ENCODE results near the gene SEC16A.

The SEC16A gene

DNA sequence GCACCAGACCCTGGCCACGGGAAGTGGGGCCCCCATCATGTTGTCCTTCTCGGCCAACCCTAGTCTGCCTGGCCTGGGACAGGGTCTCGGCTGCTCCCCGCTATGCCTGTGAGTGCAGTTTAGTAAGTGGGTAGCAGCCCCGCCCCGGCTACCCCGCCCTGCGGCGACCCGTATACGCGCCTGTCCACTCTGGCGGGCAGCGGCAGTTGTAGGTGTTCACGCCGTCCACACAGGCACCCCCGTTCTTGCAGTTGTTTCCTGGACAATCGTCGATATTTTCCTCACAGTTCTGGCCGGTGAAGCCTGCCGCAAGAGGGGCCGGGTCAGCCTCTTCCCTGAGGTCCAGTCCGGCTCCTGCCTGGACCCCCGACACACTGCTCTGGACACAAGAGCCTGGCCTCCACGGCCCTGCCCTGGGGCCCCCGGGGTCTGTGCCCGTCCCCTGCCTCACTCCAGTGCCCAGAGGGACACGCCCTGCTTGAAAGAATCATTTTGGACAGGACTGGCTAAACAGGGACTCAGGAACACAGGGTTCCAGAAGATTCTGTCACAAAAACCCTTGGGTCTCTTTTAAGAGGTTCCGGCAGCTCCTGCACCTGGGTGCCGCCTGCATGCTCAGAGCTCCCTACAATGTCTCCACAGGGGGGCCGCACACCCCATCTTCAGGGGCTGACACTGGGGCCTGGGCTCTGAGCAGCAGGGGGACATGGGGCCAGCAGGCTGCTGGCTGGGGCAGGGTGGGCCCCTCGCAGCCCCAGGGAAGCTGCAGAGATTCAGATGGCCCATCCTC, 36.6 kb upstream of the SEC16A start:
- DNase-seq: no peak

DNA sequence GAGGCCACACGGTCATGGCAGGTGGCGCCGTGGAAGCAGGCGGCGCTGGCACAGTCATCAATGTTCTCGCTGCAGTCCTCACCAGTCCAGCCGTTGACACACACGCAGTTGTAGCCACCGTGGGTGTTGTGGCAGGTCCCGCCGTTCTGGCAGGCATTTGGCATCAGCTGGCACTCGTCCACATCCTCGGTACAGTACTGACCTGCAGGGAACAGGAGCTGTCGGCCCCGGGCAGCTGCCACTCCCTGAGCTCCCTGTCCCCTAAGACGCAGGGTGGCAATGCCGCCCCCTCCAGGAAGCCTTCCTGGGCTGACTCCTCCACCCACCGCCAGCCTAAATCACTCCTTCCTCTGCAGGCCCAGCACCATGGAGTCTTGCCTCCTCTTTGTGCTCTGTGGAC, 35.8 kb upstream of the SEC16A start:
- DNase-seq: no peak

DNA sequence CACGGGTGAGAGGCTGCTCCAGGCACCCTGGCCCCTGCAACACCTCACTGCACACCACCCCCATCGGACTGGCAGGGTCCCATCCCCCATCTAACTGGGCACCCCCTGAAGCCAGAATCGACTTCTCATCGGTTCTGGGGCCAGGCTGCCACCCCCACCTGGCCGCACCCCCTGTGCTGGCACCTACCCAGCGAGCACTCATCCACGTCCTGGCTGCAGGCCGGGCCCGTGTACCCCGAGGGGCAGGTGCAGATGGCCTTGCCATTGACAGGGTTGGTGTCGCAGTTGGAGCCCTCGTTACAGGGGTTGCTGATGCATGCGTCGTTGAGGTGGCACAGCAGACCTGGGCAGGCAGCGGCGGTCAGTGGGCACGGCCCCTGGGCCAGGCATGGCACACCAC, 35.1 kb upstream of the SEC16A start:
- no peak for DNase-seq

DNA sequence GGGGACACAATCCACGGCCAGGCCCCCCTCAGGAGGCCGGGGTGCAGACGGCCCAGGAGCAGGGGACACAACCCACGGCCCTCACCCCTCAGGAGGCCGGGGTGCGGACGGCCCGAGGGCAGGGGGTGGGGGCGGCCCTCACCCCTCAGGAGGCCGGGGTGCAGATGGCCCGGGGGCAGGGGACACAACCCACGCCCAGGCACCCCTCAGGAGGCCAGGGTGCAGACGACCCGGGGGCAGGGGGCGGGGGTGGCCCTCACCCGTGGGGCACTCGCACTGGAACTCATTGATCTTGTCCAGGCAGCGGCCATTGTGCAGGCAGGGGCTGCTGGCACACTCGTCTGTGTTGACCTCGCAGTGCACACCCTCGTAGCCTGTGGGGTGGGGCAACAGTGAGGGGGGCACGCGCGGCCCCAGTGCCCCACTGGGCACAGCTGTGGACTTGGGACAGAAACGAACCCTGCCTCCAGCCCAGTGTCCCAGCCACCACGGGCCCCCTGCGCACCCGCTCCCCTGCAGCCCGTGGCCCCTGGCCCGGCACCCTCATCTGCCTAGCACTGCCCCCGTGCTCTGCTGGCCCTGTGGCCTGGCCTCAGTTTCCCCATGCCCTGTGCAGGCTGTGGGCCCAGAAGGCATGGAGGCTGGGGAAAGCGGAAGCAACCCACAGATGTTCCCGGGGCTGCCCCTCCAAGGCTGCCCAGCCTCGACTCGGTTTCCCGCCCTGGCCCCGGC, 34.3 kb upstream of the SEC16A start:
- no peak for DNase-seq

DNA sequence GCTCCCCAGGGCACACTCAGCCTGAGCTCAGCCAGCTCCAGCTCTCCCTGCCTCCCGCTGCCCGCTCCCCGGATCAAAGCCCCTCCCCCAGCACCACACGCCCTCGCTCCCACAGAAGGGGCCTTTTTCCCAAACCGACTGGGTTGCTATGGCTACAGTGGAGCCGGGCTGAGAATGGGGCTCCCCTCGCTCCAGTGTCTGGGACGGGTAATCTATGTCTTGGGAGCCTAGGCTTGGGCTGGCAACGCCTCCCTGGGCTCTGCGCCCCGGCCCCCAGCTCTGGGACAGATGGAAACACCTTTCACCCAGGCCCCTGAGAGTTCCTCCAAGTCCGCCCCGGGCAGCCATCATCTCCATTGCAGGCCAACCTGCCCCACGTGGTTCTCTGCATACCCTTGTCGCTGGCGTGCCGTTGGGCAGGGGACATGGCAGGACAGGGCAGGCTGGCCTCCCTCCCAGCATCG, 33.4 kb upstream of the SEC16A start:
- no peak for DNase-seq

DNA sequence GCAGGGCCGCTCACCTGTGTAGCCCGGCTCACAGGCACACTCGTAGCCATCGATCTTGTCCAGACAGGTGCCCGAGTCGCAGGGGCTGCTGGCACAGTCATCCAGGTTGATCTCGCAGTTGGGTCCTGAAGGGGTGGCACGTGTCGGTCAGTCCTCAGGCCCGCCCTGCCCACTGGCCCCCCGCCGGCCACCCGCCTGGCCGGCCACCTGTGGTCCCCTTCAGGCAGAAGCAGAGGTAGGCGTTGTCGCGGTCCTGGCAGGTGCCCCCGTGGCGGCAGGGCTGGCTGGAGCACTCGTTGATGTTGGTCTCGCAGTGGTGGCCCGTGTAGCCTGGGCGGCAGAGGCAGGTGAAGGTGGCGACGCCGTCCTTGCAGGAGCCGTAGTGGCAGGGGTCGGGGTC, 32.4 kb upstream of the SEC16A start:
- DNase-seq: no peak

DNA sequence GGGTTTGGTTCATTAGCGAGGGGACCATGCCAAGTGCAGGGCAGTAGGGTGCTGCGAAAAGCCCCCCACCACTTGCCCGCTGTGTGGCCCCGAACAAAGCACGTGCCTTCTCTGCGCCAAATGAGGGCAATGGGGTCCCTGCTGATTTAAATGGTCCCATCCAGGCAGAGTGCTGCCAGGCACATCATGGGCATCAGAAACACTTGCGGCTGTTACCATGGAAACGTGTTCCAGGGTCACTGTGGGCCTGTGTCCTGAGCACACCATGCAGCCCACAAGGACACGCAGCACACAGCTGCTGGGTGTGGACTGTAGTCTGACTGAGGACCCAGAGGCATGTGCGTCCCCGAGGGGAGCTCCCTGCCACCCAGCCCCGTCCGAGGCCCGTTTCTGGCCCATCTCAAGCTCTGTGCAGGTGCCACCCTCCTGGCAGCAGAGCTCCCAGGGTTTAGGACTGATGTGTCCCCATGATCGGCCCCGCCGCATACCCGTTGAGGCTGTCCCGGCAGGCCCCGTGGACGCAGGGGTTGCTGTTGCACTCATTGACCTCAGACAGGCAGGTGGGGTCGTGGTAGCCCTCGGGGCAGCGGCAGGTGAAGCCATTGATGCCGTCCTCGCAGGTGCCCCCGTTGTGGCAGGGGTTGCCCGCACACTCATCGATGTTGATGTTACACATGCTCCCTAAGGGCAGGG, 31.3 kb upstream of the SEC16A start:
- no peak for DNase-seq

DNA sequence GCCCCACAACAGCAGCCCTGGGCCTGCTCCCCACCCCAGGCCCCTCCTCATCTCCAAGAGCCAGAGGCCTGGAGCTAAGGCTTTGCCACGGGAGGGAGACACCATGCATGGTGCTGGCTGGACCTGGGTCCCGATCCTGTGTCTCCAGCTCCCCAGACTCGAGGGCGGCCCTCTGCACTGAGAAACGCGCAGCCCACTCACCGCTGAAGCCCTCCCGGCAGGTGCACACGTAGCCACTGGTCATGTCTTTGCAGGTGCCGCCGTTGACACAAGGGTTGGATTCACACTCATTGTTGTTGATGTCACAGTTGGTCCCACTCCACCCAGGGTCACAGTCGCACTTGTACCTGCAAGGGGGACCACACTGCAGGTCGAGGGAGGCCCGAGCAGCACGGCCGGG, 30.4 kb upstream of the SEC16A start:
- DNase-seq: no peak

DNA sequence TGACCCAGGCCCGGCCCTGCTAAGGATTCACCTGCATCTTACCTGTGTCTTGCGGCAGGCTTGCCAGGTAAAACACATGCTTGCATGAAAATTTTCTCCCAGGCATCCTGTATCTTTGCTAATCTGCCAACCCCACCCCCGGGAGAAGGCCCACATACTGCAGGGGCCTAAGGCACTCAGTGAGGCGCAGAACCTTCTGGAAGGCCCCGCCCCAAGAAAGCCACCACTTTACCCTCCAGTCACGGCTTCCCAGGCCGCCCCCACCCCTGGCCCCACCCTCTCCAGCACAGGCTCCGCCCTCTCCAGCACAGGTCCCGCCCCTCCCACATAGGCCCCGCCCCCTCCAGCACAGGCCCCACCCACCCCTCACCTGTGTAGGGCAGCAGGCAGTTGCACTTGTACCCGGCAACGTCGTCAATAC, 29.8 kb upstream of the SEC16A start:
- no peak for DNase-seq

DNA sequence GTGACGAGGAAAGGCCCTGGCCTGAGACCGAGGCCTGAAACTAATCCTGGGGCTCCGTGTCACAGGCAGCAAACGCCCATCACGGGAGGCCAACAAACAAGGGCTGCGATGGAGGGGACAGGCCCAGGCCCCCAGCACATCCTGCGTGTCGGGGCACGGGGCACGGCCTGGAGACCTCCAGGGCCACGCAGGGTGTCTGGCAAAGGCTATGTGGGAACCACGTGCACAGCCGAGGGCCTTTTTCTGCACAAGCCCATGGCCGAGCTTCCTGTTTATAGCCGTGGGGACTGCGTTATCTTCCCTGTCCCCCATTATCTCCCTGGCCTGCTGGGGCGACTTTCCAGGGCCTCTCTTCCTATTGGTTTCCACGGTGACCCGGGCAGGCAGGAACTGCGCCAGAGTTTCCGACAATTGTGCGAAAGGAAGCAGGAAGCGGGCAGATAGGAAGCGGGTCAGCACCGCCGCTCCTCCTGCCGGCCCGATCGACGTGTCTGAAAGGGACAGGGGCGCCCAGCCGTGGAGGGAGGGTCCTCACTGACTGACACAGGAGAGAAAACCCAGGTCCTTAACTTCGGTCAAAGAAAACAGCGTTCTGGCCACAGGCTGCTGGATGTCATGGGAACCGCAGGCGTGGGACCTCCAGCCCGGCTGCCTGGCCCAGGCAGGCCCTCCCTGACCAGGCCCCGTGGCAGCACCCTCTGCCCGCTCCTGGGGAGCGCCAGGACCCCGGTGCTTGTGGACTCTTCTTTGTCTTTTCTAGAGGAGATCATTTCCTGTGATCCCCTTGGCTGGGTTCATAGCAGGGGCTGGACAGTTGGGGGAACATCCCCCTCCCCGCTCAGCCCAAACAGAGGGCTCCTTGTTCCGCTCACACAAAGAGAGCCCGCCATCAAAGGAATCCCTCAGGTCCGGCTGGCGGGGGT, 29.1 kb upstream of the SEC16A start:
- no peak for DNase-seq

DNA sequence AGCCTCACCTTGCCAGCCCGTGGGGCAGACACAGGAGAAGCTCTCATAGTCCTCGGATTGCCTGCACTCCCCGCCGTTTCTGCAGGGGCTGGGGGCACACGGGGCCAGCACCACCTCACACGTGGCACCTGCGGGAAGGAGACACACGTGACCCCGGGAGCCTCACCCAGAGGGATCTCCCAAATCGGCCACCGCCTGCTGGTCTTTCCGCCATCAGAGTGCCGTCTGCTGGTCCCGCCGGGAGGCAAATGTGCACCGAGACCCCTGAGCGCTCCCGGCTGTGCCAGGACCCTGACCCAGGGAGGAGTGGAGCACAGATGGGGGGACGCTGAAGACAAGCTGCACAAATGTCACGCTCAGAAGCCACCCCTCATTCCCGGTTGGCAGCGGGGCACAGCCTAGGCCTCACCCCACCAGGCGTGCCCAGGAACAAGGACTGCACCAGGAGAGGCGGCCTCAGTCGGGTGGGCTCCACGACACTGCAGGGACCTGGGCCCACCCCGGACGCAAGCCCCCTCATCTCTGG, 28.4 kb upstream of the SEC16A start:
- no peak for DNase-seq

DNA sequence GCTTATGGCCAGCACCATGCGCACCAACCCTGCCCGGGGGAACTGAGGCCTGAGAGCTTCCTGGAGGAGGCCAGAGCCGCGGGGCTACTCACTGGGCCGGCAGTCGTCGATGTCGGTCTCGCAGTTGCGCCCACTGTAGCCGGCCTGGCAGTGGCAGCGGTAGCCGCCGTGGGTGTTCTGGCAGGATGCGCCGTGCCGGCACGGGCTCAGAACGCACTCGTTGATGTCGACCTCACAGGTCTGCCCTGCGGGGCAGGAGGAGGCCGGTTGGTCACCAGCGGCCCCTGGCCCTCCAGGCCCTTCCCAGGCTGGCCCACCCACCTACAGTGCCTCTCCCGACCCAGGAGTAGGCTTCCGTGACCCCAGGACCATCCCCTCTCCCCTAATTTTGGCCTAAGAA, 27.7 kb upstream of the SEC16A start:
- DNase-seq: no peak

DNA sequence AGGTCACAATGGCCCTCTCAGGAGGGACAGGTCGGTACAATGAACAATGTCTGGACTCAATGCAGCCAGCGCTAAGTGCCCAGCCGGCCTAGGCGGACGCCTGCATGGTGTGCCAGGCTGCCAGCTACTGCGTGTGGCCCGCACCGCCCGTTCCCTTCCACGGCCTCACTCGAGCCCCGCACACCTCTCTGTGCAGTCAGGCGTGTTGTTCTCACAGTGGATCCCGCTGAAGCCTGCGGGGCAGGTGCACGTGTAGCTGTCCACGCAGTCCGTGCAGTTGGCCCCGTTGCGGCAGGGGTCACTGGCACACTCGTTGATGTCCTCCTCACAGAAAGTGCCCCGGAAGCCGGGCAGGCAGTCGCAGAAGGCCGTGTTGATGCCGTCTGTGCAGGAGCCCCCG, 26.7 kb upstream of the SEC16A start:
- DNase-seq: no peak

DNA sequence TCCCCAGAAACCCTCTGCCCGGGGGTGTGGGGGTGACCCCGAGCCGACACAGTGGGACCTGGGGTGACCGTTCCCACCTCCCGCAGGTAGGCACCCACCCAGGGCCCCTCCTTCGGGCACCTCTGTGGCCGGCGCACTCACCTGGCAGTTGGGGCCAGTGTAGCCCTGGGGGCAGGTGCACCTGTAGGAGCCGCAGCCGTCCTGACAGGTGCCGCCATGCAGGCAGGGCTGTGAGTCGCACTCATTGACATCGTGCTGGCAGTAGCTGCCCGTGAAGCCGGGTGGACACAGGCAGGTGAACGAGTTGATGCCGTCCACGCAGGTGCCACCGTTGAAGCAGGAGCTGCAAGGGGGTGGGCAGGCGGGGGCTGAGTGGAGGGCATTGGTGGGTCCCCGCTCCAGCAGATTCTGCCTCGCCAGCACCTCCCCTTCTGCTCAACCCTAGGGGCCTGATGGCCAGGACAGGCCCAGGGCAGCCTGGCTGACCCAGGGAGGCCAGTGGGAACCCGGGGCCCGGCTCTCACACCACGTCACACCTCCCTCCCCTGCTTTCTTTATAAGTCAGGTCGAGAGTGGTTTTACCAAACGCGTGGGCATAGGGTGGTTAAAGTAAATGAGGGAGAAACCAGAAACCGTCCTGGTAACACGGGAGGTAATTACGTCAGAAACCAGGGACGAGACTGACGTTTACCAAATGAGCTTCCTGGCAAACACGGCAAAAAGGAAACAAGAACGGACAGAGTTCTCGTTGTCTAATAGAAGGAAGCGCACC, 26.1 kb upstream of the SEC16A start:
- no peak for DNase-seq

DNA sequence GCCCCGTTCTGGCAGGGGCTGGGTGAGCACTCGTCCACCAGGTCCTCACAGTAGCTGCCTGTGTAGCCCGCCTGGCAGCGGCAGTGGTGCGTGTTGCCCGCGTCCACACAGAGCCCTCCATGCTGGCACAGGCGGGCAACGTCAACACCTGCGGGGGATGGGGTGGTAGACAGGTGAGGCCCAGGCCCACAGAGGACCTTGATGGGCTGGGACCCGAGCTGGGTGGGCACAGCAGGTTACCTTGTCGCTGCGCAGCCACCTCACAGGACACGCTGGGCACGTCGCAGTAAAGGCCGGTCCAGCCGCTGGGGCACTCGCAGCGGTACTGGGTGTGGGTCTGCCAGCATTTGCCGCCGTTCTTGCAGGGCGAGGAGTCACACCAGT, 25.1 kb upstream of the SEC16A start:
- DNase-seq: no peak

DNA sequence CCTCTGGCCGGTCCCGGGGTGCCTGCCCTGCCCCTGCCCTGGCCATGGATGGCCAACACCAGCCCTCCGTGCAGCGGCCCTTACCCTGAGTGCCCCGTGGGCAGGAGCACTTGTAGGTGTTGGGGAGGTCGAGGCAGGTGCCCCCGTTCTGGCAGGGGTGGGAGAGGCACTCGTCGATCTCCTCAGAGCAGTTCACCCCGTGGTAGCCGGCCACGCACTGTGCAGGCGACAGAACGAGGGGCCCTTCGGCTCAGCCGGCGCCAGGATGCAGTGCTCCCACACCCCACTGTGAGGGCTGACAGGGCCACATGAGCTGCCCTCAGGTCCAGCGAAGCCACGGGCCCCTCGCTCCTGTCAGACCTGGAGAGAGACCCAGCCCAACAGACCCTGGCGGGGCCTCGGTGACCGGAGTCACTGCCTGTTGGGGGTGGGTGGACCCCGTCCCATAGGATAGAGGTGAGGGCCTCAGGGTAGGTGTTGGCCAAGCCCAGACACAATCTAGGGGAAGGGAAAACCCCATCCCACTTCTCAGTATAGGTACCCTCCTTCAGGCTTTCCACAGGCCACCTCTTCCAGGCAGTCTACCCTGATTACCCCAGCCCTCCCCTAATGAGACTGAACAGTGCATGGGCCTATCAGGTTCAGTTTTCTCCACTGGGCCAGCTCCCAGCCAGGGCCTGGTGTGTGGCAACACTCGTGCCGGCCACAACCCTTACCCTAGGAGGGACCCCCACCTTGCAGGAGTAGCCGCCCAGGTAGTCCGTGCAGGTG, 24.6 kb upstream of the SEC16A start:
- no peak for DNase-seq

DNA sequence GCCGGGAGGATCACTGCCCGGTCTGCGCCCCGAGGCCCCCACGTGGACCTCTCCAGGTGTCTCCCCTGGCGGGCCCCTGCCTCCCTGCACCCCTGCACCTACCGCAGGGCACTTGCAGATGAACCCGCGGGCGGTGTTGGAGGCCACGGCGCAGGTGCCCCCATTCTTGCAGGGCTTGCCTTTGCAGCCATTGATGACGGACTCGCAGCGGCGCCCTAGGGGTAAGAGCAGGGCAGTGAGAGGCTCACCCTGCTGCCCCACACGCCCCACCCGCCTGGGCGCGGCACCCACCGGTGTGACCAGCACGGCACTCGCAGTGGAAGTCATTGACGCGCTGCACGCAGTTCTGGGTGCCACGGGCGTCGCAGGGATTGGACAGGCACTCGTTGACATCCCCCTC, 23.6 kb upstream of the SEC16A start:
- no peak for DNase-seq

DNA sequence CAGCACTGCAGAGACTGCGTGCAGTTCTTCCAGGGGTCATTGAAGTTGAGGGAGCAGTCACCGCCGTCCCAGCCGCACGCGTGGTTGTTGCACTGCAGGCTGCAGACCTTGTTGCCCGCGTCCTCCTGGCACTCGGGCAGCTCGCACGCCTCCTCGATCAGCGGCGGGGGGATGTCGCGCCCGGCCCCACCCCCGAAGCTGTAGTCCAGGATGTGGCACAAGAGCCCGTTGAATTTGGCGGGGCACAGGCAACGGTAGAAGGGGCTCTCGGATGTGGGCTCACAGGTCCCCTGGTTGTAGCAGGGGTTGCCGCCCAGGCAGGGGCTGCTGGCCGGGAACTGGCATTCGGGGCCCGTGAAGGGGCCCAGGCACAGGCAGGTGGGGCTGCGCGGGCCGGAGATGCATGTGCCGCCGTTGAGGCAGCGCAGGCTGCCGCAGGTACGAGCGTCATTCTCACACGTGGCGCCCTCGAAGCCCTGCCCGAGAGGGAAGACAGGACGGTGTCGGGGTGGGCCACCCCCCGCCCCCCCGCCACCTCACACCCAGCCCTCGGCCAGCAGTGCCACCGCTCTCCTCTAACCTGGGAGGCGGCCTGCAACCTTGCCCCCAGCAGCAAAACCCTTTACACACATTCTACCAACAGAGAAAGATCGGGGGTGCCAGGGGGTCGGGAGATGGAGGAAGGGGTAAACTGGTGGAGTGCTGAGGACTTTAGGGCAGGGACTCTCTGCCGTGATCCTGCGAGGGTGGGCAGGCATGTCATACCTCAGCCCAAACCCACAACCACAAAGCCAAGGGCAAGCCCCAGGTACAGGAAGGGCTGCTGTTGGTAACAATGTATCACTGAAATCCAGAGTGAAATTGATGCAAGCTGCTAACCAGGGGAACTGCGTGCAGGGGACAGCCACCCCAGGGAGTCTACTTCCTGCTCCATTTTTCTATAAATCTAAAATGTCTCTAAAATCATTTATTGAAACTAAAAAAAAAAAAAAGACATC, 22.9 kb upstream of the SEC16A start:
- DNase-seq: no peak

DNA sequence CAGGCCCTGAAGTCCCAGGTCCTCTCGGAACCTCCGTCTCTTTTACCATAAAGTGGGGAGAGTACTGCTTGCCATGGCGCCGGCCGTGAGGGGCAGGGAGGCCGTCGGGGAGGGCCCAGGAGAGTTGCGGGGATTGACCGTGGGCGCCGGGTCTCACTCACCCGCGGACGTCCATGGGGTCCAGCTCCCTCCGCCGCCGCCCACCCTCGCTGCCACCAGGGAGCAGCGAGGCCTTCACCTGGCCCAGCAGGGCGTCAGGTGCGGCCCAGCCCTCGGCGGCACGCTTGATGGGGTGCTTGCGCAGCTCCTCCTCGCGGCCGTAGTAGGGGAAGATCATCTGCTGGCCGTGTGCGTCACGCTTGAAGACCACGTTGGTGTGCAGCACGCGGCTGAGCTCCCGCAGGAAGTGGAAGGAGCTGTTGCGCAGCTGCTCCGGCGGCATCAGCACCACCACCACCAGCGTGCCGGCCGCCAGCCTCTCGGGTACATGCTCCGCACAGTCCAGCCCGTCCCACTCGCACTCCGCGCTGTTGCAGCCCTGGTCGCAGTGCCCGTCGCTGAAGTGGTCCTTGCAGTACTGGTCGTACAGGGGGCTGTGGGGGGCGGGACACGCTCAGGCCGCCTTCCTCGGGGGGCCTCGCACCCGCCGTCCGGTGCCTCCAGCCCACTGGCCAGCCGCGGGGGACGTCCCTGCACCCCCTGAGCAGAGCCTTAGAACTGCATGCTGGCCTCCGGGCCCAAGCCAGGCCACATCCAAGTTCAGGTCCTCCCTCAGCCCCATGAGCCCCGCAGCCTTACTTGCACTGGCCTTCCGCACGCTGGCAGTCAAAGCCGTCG, 21.9 kb upstream of the SEC16A start:
- no peak for DNase-seq
